Measurements from ENCODE around the gene GPN1. TPM values are rescaled to one million over a fixed set of nuclear protein-coding genes. Genes with fewer than 3 reads are reported as not detected.
"Not testable (repeated sequence)": the region's sequence is repeated elsewhere in the genome, so short reads cannot be mapped to it uniquely, and the experiment has no call there.

Gene GPN1
- total RNA-seq, 4 donors from 2014 or later, result 18.8 to 28.1 (median 22.7) TPM

DNA sequence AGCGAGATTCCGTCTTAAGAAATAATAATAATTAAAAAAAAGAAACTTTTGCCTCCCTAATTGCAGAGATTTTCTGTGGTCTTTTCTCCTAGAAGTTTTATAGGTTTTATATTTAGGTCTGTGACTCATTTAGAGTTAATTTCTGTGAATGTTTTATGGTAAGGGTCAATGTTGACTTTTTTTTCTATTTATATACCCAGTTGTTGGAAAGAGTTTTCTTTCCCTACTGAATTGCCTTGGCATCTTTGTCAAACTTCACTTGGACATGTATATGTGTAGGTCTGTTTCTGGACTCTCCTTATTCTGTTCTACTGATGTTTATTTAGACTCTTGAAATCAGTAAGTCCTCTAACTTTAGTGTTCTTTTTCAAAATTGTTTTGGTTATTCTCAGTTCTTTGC lies 40.5 kb upstream of the GPN1 start:
- 97% methylated on average over 2 of the region's 2 CpGs for WGBS
- H3K4me1 ChIP-seq, result peaks cover 17 to 26% (median 23%) of the 10 kb centered on the region in 4 donors
- intact Hi-C loops (cut with DNase I), result no loop called here
- no peak overlapping the region for H3K27ac ChIP-seq (replicated peaks in 1 of 4)
- TF ChIP-seq EP300 (IDR thresholded peaks at IDR 0.05) (no peak), POLR2AphosphoS5 (IDR thresholded peaks at IDR 0.05) (no peak), POLR2A (IDR thresholded peaks at IDR 0.05; ENCODE audit: low read depth) (no peak)
- TF ChIP-seq, protein P1, sequence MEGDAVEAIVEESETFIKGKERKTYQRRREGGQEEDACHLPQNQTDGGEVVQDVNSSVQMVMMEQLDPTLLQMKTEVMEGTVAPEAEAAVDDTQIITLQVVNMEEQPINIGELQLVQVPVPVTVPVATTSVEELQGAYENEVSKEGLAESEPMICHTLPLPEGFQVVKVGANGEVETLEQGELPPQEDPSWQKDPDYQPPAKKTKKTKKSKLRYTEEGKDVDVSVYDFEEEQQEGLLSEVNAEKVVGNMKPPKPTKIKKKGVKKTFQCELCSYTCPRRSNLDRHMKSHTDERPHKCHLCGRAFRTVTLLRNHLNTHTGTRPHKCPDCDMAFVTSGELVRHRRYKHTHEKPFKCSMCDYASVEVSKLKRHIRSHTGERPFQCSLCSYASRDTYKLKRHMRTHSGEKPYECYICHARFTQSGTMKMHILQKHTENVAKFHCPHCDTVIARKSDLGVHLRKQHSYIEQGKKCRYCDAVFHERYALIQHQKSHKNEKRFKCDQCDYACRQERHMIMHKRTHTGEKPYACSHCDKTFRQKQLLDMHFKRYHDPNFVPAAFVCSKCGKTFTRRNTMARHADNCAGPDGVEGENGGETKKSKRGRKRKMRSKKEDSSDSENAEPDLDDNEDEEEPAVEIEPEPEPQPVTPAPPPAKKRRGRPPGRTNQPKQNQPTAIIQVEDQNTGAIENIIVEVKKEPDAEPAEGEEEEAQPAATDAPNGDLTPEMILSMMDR (IDR thresholded peaks at IDR 0.05), result no peak
- H3K9me3 ChIP-seq, result peaks cover 0 to 22% (median 10%) of the 10 kb centered on the region in 4 donors
- no peak for DNase-seq (ENCODE audit: extremely low spot score)
- no peaks in the 10 kb centered on the region for H3K36me3 ChIP-seq
- no peaks in the 10 kb centered on the region for H3K27me3 ChIP-seq
- no peak overlapping the region for H3K4me3 ChIP-seq

- Histone ChIP-seq H3K27me3 (no peaks in the 10 kb centered on the region), H3K27ac (replicated peaks in 1 of 4) (no peak overlapping the region), H3K4me3 (no peak overlapping the region), H3K36me3 (peaks cover 0 to 17% (median 4%) of the 10 kb centered on the region in 4 donors), H3K4me1 (peaks cover 0 to 6% (median under 1%) of the 10 kb centered on the region in 4 donors), H3K9me3 (peaks cover 0 to 29% (median 12%) of the 10 kb centered on the region in 4 donors)
- peak; percentile 19 for DNase-seq (ENCODE audit: extremely low spot score)
- intact Hi-C loops (cut with DNase I), result no loop called here
- TF ChIP-seq POLR2AphosphoS5 (IDR thresholded peaks at IDR 0.05) (no peak), EP300 (IDR thresholded peaks at IDR 0.05) (no peak), POLR2A (IDR thresholded peaks at IDR 0.05; ENCODE audit: low read depth) (no peak)
- TF ChIP-seq, protein P1 (IDR thresholded peaks at IDR 0.05), result no peak
- WGBS, result 83% methylated on average over 3 of the region's 3 CpGs
Observed at GRCh38 chr2:27591745-27592144, 37.1 kb upstream of the GPN1 start.

DNA sequence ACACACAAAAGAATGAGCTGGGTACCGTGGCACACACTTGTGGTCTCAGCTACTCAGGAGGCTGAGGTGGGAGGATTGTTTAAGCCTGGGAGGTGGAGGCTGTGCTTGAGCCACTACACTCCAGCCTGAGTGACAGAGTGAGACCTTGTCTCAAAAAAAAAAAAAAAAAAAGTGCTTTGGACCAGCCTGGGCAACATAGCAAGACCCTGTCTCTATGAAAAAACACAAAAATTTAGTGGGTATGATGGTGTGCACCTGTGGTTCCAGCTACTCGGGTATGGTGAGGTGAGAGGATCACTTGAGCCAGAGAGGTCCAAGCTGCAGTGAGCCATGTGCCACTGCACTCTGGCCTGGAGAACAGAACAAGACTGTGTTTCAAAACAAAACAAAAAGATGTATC lies 35.6 kb upstream of the GPN1 start:
- Histone ChIP-seq H3K27ac (replicated peaks in 1 of 4) (no peak overlapping the region), H3K4me3 (no peak overlapping the region), H3K4me1 (peaks cover 0 to 17% (median 0%) of the 10 kb centered on the region in 4 donors), H3K27me3 (no peaks in the 10 kb centered on the region), H3K9me3 (peaks cover 0 to 29% (median 12%) of the 10 kb centered on the region in 4 donors), H3K36me3 (peaks cover 0 to 18% (median 4%) of the 10 kb centered on the region in 4 donors)
- intact Hi-C loops (cut with DNase I), result no loop called here
- 100% methylated on average over 2 of the region's 2 CpGs for WGBS
- peak; percentile 5 for DNase-seq (ENCODE audit: extremely low spot score)
- TF ChIP-seq POLR2AphosphoS5 (IDR thresholded peaks at IDR 0.05) (no peak), POLR2A (IDR thresholded peaks at IDR 0.05; ENCODE audit: low read depth) (no peak), EP300 (IDR thresholded peaks at IDR 0.05) (no peak)
- TF ChIP-seq, protein P1 (IDR thresholded peaks at IDR 0.05), result no peak

- 96% methylated on average over 23 of the region's 45 CpGs for WGBS
- DNase-seq (ENCODE audit: extremely low spot score), result peak; percentile 45
- H3K4me3 ChIP-seq; intact Hi-C loops (cut with DNase I); H3K27ac ChIP-seq (replicated peaks in 1 of 4); H3K27me3 ChIP-seq: not testable (repeated sequence)
- Histone ChIP-seq H3K4me1 (peaks cover 0 to 17% (median 1%) of the 10 kb centered on the region in 4 donors), H3K36me3 (peaks cover 0 to 24% (median 4%) of the 10 kb centered on the region in 4 donors), H3K9me3 (peaks cover 0 to 25% (median 12%) of the 10 kb centered on the region in 4 donors)
Observed at GRCh38 chr2:27594020-27594703, 34.7 kb upstream of the GPN1 start.

DNA sequence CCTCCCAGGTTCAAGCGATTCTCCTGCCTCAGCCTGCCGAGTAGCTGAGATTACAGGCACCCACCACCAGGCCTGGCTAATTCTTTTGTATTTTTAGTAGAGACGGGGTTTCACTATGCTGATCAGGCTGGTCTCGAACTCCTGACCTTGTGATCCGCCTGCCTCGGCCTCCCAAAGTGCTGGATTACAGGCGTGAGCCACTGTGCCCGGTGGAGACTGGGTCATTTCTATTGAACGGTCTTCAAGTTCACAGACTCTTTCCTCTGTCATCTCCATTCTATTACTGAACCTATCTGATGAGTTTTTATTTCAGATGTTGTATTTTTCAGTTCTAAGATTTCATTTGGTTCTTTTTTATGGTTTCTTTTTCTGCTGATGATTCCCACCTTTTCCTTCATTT lies 33.4 kb upstream of the GPN1 start:
- peaks cover 0 to 36% (median 14%) of the 10 kb centered on the region in 4 donors for H3K36me3 ChIP-seq
- H3K27me3 ChIP-seq; intact Hi-C loops (cut with DNase I); H3K4me3 ChIP-seq; H3K27ac ChIP-seq (replicated peaks in 1 of 4); DNase-seq (ENCODE audit: extremely low spot score): not testable (repeated sequence)
- H3K4me1 ChIP-seq, result peaks cover 0 to 17% (median 1%) of the 10 kb centered on the region in 4 donors
- peaks cover 0 to 17% (median 7%) of the 10 kb centered on the region in 4 donors for H3K9me3 ChIP-seq
- WGBS, result 95% methylated on average over 9 of the region's 9 CpGs
